SK-N-DZ (cell line): ENCODE results near the gene SCARF2.
A peak's percentile ranks its signal among the peaks of the same experiment; 100 is the strongest.
"Not testable (repeated sequence)": the region's sequence is repeated elsewhere in the genome, so short reads cannot be mapped to it uniquely, and the experiment has no call there.

Source experiments
- DNase-seq: peaks from one replicate; pipeline ENCODE4 v3.0.0-alpha.2; 2015; ENCODE audit warnings: low spot score

The SCARF2 gene

GRCh38 chr22:20428496-20429253 lies 8.9 kb downstream of the SCARF2 start:
- no peak for DNase-seq

DNA sequence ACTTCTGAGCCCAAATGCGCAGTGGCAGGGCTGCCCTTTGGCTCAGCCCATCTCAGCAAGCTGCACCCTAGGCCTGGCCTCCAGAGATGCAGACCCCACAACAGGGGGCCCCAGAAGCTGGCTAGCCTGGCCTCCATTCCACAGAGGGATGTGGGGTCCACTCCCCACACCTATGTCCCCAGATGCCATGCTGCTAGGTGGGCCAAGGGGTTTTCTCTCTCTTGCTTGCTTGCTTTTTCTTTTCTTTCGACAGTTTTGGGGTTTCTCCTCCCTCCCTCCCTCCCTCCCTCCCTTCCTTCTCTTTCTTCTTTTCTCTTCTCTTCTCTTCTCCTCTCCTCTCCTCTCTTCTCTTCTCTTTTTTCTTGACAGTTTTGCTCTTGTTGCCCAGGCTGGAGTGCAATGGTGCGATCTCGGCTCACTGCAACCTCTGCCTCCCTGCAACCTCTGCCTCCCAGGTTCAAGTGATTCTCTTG lies 9.6 kb downstream of the SCARF2 start:
- DNase-seq: no peak

DNA sequence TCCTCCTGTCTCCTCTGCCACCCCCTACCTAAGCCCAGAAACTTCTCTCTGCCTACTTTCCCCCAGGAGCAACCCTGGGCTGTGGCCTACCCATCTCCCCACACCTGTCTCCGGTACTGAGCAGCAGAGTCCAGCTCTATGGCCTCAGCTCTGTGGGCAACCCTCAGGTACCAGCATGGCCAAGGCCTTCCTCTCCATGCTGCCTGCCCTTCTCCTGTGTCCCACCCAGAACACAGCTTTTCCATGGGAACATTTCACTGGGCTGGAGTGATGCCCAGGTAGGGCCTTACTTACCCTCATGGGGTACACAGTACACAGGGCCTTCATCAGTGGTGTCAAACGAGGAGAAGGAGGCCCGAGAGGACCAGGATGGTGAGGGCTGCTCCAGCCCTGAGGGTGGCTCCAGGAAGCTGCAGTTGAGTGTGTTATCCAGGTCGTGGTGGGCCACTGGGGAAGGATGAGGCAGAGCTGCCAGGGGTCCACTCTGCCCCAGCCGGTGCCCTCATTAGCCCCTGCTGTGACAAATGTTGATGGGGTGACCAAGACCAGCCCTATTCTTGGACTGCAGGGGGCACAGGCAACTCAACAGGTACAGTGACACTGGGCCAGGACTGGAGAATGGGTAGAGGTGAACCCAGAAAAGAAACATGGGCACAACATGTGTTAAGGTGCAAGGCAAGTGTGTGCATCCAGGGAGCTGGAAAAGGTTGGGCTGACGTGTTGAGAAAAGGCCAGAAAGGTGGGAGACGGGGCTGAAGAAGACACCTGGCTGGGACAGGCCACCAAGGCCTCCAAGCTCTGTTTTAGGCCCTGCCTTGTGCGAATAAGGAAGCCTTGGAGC lies 10.3 kb downstream of the SCARF2 start:
- no peak for DNase-seq

DNA sequence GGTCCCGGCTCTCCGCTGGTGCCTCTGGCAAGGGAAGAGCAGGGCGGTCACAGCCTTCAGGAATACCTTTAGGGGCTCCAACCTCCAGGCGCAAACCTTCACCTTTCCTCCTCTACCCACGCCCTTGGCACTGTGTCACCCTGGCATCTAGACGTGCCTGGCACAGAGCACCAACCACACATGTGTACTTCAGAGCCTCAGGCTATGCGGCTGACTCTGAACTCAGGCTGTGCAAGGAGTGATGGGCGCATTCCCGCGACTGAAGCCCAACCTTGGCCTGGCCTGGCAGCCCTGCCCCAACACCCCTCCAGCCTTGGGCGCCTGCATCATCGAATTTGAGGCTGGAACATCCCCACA lies 11.4 kb downstream of the SCARF2 start:
- no peak for DNase-seq

DNA sequence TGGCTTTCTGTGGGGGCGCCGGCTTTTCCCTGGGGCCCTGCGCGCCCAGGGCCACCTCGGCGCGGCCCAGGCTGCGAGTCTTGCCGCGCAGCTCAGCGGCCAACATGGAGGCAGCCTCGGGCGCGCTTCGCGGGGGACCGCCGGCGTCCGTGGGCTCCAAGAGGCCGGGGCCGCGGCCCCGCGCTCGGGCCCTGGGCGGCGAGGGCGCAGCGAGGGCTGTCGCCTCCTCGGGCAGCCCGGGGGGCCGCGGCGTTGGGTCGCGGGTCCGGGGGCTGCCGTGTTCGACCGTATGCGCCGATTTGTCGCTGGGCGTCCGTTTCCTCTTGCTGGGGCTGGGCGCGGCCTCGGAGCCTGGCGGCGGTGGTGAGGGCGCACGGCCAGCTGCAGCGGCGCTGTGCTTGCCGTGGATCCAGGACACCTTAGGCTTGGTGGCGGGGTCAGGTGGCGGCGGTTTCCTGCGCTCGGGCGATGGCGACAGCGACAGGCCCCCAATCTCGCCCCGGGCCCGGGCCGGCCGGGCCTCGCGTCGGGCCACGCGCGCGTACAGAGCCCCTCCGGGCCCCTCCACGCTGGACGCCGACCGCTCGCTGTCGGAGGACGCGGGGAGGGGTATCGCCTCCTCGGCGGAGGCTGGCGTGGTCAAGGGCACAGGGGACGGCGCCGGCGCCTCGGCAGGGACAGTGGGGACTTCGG lies 11.9 kb downstream of the SCARF2 start:
- DNase-seq: no peak

DNA sequence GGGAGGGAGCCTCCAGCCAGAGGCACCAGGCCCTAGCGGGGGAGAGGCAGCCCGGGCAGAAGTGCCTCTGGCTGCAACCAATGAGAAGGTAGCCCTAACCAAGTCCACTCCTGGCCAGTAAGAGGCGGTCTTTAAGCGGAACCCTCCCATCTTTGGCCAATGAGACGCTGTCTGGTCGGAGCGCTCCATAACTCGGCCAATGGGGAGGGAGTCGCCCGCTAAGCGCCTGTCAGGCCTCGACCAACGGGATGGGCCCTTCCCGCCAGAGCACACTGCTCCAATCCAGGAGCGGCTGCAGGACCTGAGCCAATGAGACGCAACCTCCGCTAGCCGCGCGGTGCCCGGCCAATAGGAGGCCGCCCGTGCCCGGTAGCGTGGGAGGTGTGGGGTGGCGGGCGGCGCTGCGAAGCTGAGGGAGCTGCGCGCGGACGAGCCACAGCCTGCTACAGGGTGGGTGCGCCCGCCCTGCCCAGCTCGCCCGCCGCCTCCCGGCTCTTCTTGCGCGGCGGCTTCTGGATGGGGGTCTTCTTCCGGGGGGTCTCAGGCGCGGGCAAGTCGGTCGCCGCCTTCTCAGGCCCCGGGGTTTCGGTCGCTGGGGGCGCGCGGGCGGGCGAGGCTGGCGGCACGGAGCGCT lies 12.6 kb downstream of the SCARF2 start:
- DNase-seq: no peak

GRCh38 chr22:20424568-20424931 lies 13.1 kb downstream of the SCARF2 start:
- DNase-seq: no peak

DNA sequence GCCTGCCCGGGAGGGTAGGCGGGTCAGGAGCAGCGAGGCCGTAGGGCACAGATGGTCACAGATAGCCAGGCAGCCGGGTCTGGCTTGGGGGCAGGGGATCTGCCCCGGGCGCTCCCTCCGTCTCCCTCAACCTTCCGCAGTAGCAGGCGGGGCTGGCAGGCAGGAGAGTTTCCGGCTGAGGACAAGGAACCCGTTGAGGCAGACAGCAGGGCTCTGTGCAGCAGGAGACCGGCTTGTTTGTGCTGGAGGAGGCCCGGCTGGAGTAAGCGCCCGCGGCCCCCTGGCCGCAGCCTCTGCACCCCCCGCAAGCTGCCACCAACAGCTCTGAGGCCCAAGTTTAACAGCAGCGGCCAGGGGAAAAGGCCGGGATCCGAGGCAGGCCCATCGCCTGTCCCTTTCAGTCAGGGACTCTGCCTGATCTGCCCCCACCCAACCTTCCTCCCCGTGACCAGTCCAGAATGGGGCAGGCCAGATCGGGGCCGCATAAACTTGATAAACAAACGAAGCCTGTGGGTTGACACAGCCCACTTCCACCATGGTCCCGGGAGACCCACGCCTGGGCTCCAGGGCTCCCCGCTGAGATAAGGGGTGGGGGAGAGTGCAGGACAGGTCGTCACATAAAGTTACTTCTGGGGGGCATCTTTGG lies 13.6 kb downstream of the SCARF2 start:
- no peak for DNase-seq

DNA sequence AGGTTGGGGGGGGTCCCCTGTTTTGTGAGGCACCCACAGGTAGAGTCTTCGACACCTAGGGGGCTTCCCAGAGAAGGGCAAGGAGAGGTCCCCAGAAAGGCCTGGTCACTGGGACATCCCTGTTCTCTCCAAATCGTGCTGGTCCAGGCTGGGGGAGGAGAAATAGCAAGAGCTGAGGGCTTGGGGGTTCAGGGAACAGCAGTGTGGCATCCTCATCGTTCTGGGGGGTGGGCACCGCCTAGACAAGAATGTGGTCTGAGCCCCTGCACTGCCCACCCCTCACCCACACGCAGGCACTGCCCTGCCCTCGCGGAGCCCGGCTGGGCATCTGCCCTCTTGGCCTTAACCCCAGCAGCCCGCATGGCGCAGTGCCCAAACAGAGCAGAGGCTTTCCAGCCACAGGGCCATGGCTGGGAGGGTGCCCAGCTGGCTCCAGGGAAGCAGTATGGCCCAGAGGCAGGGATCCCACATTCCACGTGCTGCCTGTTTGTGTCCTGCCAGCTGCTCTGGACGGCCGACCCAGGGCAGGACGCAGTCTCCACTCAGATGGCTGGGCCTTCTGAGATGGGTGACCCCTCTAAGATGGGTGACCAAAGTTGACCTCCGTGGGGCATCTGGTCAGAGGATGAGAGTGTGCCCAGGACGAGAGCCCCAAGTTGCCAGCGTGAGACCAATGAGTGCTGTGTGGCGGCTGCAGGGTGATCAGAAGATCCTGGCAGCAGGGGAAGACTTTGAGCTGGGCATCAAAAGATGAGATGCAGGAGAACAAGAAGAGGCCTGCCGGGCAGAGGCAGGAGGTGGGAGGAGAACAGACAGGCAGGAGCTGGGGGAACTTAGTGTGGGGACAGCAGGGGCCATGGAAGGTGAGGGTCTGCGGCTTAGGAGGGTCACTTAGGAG lies 14.4 kb downstream of the SCARF2 start:
- no peak for DNase-seq

- DNase-seq: peak; percentile 55
Observed at GRCh38 chr22:20422271-20423007, 15.2 kb downstream of the SCARF2 start.

- no peak for DNase-seq
Observed at GRCh38 chr22:20421507-20421874, 16.1 kb downstream of the SCARF2 start.

DNA sequence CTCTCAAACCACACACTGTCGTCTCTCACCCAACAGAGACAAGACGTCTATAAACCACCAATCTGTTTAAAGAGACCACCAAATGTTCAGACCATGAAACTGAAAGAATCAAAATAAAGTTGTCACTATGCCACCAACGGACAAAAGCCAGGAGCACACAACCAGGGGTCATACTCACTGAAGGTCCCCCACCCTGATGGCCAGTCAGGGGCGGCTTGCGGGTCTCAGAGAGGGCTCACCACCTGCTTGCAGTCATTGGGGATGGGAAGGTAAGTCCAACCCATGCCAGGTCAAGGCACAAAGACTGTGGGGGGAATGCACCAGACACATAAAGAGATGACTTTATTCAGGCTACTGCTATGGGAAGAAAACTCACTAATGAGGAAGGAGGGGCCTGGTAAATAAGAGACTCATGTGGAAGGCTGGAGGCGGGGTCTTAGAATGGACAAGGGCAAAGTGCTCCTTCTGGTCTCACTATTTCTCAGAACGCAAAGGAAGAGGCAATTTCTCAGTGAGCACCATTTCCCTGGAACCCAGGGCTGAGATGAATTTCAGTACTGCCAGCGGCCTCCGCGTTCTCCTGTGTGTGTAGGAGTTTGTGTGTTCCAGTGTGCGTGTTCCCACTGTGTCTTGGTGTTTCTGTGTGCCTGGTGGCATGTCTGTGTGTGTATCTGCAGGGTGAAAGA lies 17.3 kb downstream of the SCARF2 start:
- no peak for DNase-seq

- no peak for DNase-seq
Observed at GRCh38 chr22:20419664-20419951, 18.0 kb downstream of the SCARF2 start.

- DNase-seq: peak; percentile 79
Observed at GRCh38 chr22:20418211-20418788, 19.3 kb downstream of the SCARF2 start.

GRCh38 chr22:20415699-20416098 lies 21.9 kb downstream of the SCARF2 start:
- not testable (repeated sequence) for DNase-seq

DNA sequence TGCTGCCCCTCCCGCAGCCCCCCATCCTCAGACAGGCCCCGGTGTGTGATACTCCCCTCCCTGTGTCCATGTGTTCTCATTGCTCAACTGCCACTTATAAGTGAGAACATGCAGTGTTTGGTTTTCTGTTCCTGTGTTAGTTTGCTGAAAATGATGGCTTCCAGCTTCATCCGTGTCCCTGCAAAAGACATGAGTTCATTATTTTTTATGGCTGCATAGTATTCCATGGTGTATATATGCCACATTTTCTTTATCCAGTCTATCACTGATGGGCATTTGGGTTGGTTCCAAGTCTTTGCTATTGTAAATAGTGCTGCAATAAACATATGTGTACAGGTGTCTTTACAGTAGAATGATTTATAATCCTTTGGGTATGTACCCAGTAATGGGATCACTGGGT lies 22.4 kb downstream of the SCARF2 start:
- not testable (repeated sequence) for DNase-seq

DNA sequence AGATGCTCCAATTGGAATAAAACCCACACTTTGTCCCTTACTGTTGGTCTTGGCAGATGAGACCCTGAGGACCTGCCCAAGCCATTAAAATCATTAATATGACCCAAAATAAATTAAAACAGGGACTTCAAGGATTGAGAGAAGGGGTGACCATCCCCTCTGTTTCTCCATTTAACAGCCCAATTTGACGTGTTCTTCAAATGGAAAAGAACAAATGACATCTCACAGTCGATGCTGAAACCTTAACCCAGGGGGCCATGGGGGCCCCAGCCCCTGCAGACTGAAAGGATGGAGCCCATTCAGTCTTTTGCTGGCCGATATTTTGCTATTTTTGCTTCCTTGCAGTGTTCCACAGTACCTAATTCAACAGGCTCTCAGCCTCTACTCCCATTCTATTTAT lies 23.2 kb downstream of the SCARF2 start:
- DNase-seq: no peak

DNA sequence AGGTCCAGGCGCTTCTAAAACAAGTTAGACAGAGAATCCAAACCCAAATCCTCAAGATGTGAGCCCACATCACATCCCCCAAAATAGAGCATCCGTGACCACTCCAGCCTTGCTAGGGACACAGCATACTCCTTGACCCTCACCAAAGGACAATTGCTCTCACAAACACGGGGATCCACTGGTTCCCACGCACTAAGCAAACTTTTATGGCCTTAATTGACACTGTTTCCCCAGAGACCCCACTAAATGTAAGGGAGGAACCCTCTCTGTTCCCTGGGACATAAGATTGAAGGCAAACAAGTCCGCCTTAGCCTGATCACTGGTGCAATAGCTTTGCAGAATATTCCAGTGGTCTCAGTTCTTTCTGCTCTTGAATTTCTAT lies 23.6 kb downstream of the SCARF2 start:
- no peak for DNase-seq
